ENCODE measurements around the gene GUCA2A. TPM values are rescaled to one million over a fixed set of nuclear protein-coding genes. Genes with fewer than 3 reads are reported as not detected.

GUCA2A gene
- total RNA-seq, 1 experiment from 2014 or later, result not detected

DNA sequence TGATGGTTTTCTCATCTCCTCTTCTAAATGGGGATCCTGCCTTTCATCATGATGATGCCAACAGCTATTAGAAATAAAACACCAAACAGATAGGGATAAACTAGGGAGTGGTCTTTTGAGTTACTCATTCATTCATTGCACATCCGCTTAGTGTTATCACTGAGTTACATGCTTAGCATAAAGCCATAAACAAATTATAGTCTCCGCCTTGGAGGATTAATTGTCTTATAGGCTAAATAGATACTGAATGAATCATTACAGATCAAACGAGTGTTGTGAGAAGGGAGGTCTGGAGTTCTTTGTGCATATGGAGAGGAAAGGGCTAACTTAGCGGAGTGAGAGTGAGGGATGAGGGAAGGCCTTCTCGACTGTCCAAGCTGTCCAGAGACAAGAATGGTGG, 31.2 kb downstream of the GUCA2A start:
- no peak overlapping the region for H2AK5ac ChIP-seq (ENCODE audit: insufficient read length, low read length)
- H3K27ac Mint-ChIP-seq, result no peak overlapping the region
- no peak overlapping the region for H3K4me2 ChIP-seq (ENCODE audit: insufficient read depth, insufficient read length, low read length)
- H3K4ac ChIP-seq (ENCODE audit: low read depth, low read length), result no peak overlapping the region
- H3K9ac ChIP-seq (ENCODE audit: extremely low read depth, insufficient read length, low read length), result no peak overlapping the region
- no peaks in the 10 kb centered on the region for H3K79me1 ChIP-seq (ENCODE audit: insufficient read depth, low read depth, low read length, poor library complexity, severe bottlenecking)
- no peak overlapping the region for H3K4me3 Mint-ChIP-seq
- H3K4me1 ChIP-seq (ENCODE audit: insufficient read depth, low read length), result no peaks in the 10 kb centered on the region
- no peak overlapping the region for H4K8ac ChIP-seq (replicated peaks; ENCODE audit: insufficient read length, low read depth, low read length)
- no peak overlapping the region for H2BK120ac ChIP-seq (ENCODE audit: low read depth, low read length, poor library complexity, severe bottlenecking)
- no peak overlapping the region for H2BK12ac ChIP-seq (ENCODE audit: insufficient read length, low read depth, low read length)
- H3K36me3 Mint-ChIP-seq (ENCODE audit: insufficient read depth in 1 of 3, low read depth in 3 of 3), result no peaks in the 10 kb centered on the region
- no peak overlapping the region for H2BK15ac ChIP-seq (ENCODE audit: low read depth, low read length)
- no peaks in the 10 kb centered on the region for H3K4me1 Mint-ChIP-seq
- H3K79me2 ChIP-seq (ENCODE audit: insufficient read depth, low read length), result no peaks in the 10 kb centered on the region
- H4K91ac ChIP-seq (ENCODE audit: insufficient read length, low read depth, low read length), result no peak overlapping the region
- H3T11ph ChIP-seq (ENCODE audit: low read length), result no peak overlapping the region
- no peaks in the 10 kb centered on the region for H3K23me2 ChIP-seq (ENCODE audit: insufficient read length, low read depth, low read length, poor library complexity, severe bottlenecking)
- H3K56ac ChIP-seq (ENCODE audit: insufficient read length, low read depth, low read length), result no peak overlapping the region
- no CpG with 5 or more reads among the region's 5 CpGs for WGBS (ENCODE audit: extremely low coverage, insufficient read length, low lambda C conversion rate)
- H4K20me1 ChIP-seq (ENCODE audit: control insufficient read depth, insufficient read depth, insufficient read length), result no peaks in the 10 kb centered on the region
- H3K27ac ChIP-seq (ENCODE audit: insufficient read length, low read depth, low read length), result no peak overlapping the region
- no peak overlapping the region for H3K14ac ChIP-seq (ENCODE audit: insufficient read depth, low read length)
- no peak for TF ChIP-seq CTCF (conservative IDR thresholded peaks at IDR 0.05)
- no peak overlapping the region for H4K5ac ChIP-seq (ENCODE audit: insufficient read length, low read depth, low read length)
- no peaks in the 10 kb centered on the region for H3K9me3 Mint-ChIP-seq
- no peaks in the 10 kb centered on the region for H3K9me3 ChIP-seq (ENCODE audit: control insufficient read depth, low read depth, low read length)
- H3K27me3 ChIP-seq (ENCODE audit: insufficient read depth, low read length), result no peaks in the 10 kb centered on the region
- H3K27me3 Mint-ChIP-seq (ENCODE audit: low read depth), result no peaks in the 10 kb centered on the region; the same call in none of the 2 replicates
- no peak for DNase-seq
- no peak overlapping the region for H2AFZ ChIP-seq (ENCODE audit: low read length)
- no peak overlapping the region for H3K18ac ChIP-seq (ENCODE audit: insufficient read length, low read depth, low read length)
- no peak overlapping the region for H2BK5ac ChIP-seq (ENCODE audit: insufficient read length, low read length)
- no peak overlapping the region for H2BK20ac ChIP-seq (ENCODE audit: low read depth, low read length, poor library complexity, severe bottlenecking)
- H3K23ac ChIP-seq (ENCODE audit: insufficient read length, low read depth, low read length), result no peak overlapping the region

Data from H9 (cell line).